IPS DF 6.9 (cell line): ENCODE results near the gene SBF2.
"Not testable (repeated sequence)": the region's sequence is repeated elsewhere in the genome, so short reads cannot be mapped to it uniquely, and the experiment has no call there.

Experiments used
- DNase-seq: peaks from one replicate; pipeline ENCODE4 v3.0.0-alpha.2; 2013; ENCODE audit warnings: low read depth, low spot score
- H3K27ac ChIP-seq: one replicate; pipeline ENCODE4 v1.5.1; 2013; ENCODE audit warnings: low read length, control low read depth
- H3K27me3 ChIP-seq: 2 replicates; pipeline ENCODE4 v1.6.1; 2013; ENCODE audit warnings: mild to moderate bottlenecking, low read length; ENCODE audit not compliant: control insufficient read depth, insufficient read depth
- H3K36me3 ChIP-seq: 2 replicates; pipeline ENCODE4 v1.6.1; 2013; ENCODE audit warnings: low read length; ENCODE audit not compliant: control insufficient read depth, insufficient read depth
- H3K4me1 ChIP-seq: 2 replicates; pipeline ENCODE4 v1.6.1; 2013; ENCODE audit warnings: low read length; ENCODE audit not compliant: control insufficient read depth, insufficient read depth
- H3K4me3 ChIP-seq: 2 replicates; pipeline ENCODE4 v1.5.1; 2013; ENCODE audit warnings: mild to moderate bottlenecking, low read length
- H3K9me3 ChIP-seq: 2 replicates; pipeline ENCODE4 v1.6.1; 2013; ENCODE audit warnings: low read length, inconsistent platforms; ENCODE audit not compliant: control insufficient read depth, insufficient read depth
- WGBS: extraction: QIAGEN DNeasy Blood & Tissue Kit; methylation state at CpG from one replicate; pipeline ENCODE4 v1.1.7; 2013; ENCODE audit warnings: mixed read lengths, missing lambda C conversion rate; ENCODE audit not compliant: insufficient read length, insufficient coverage; 5-methylcytosine and 5-hydroxymethylcytosine counted together

Gene SBF2

GRCh38 chr11:10017911-10018310 lies 276.1 kb downstream of the SBF2 start:
- no peak for DNase-seq
- H3K9me3 ChIP-seq, result no peaks in the 10 kb centered on the region
- H3K27me3 ChIP-seq, result no peaks in the 10 kb centered on the region; the same call in 1 of the 2 replicates
- no peaks in the 10 kb centered on the region for H3K4me1 ChIP-seq
- H3K4me3 ChIP-seq, result no peak overlapping the region
- H3K27ac ChIP-seq, result no peak overlapping the region
- WGBS, result no CpG with 5 or more reads among the region's 1 CpG
- H3K36me3 ChIP-seq, result no peaks in the 10 kb centered on the region

GRCh38 chr11:10017050-10017449 lies 277.0 kb downstream of the SBF2 start:
- Histone ChIP-seq H3K27me3 (no peaks in the 10 kb centered on the region; the same call in 1 of the 2 replicates), H3K9me3 (no peaks in the 10 kb centered on the region), H3K27ac (no peak overlapping the region), H3K4me1 (no peaks in the 10 kb centered on the region), H3K36me3 (no peaks in the 10 kb centered on the region), H3K4me3 (no peak overlapping the region)
- DNase-seq, result no peak
- no CpG with 5 or more reads among the region's 1 CpG for whole genome bisulfite sequencing

- Histone ChIP-seq H3K4me3 (no peak overlapping the region), H3K9me3 (peaks cover 3% of the 10 kb centered on the region; the same call in 1 of the 2 replicates), H3K27me3 (no peaks in the 10 kb centered on the region; the same call in 1 of the 2 replicates), H3K4me1 (no peaks in the 10 kb centered on the region), H3K27ac (no peak overlapping the region), H3K36me3 (no peaks in the 10 kb centered on the region)
- DNase-seq, result no peak
- no CpG with 5 or more reads among the region's 3 CpGs for WGBS
Measured at GRCh38 chr11:10012068-10012467, 282.0 kb downstream of the SBF2 start.

GRCh38 chr11:10005955-10006525 lies 288.0 kb downstream of the SBF2 start:
- DNase-seq, result no peak
- Histone ChIP-seq H3K36me3 (no peaks in the 10 kb centered on the region), H3K9me3 (peaks cover 3% of the 10 kb centered on the region; the same call in 1 of the 2 replicates), H3K27me3 (no peaks in the 10 kb centered on the region), H3K27ac (no peak overlapping the region), H3K4me3 (no peak overlapping the region), H3K4me1 (no peaks in the 10 kb centered on the region)
- no CpG with 5 or more reads among the region's 5 CpGs for whole genome bisulfite sequencing

- DNase-seq, result no peak
- peaks cover 3% of the 10 kb centered on the region; the same call in 1 of the 2 replicates for H3K9me3 ChIP-seq
- no peaks in the 10 kb centered on the region for H3K4me1 ChIP-seq
- H3K27me3 ChIP-seq, result no peaks in the 10 kb centered on the region
- whole genome bisulfite sequencing, result no CpG with 5 or more reads among the region's 1 CpG
- H3K36me3 ChIP-seq, result no peaks in the 10 kb centered on the region
- H3K27ac ChIP-seq, result no peak overlapping the region
- H3K4me3 ChIP-seq, result no peak overlapping the region
Measured at GRCh38 chr11:10004526-10005113, 289.4 kb downstream of the SBF2 start.

GRCh38 chr11:10002221-10002620 lies 291.8 kb downstream of the SBF2 start:
- no peak overlapping the region for H3K4me3 ChIP-seq
- no peak for DNase-seq
- H3K9me3 ChIP-seq, result no peaks in the 10 kb centered on the region
- WGBS, result no CpG with 5 or more reads among the region's 1 CpG
- H3K4me1 ChIP-seq, result no peaks in the 10 kb centered on the region
- no peaks in the 10 kb centered on the region for H3K27me3 ChIP-seq
- H3K36me3 ChIP-seq, result no peaks in the 10 kb centered on the region
- no peak overlapping the region for H3K27ac ChIP-seq

GRCh38 chr11:9992306-9992705 lies 301.7 kb downstream of the SBF2 start:
- Histone ChIP-seq H3K9me3 (no peaks in the 10 kb centered on the region), H3K27ac (no peak overlapping the region), H3K4me1 (no peaks in the 10 kb centered on the region), H3K36me3 (no peaks in the 10 kb centered on the region), H3K27me3 (no peaks in the 10 kb centered on the region), H3K4me3 (no peak overlapping the region)
- no peak for DNase-seq
- WGBS, result no CpG with 5 or more reads among the region's 3 CpGs

- no peaks in the 10 kb centered on the region for H3K4me1 ChIP-seq
- H3K4me3 ChIP-seq, result no peak overlapping the region
- H3K9me3 ChIP-seq, result no peaks in the 10 kb centered on the region
- no peaks in the 10 kb centered on the region for H3K27me3 ChIP-seq
- H3K27ac ChIP-seq, result no peak overlapping the region
- no CpG with 5 or more reads among the region's 4 CpGs for WGBS
- DNase-seq, result no peak
- no peaks in the 10 kb centered on the region for H3K36me3 ChIP-seq
Measured at GRCh38 chr11:9990221-9990973, 303.6 kb downstream of the SBF2 start.

GRCh38 chr11:9987303-9987702 lies 306.7 kb downstream of the SBF2 start:
- H3K36me3 ChIP-seq, H3K9me3 ChIP-seq, DNase-seq, H3K27me3 ChIP-seq, H3K4me3 ChIP-seq, H3K4me1 ChIP-seq, H3K27ac ChIP-seq: not testable (repeated sequence)
- WGBS, result no CpG with 5 or more reads among the region's 4 CpGs

GRCh38 chr11:9982796-9983579 lies 311.0 kb downstream of the SBF2 start:
- no CpG with 5 or more reads among the region's 16 CpGs for WGBS
- DNase-seq, result no peak
- H3K27ac ChIP-seq, result no peak overlapping the region

More at GRCh38 chr11:9982796-9983579, 311.0 kb downstream of the SBF2 start:
- Histone ChIP-seq H3K4me3 (no peak overlapping the region), H3K4me1 (no peaks in the 10 kb centered on the region), H3K36me3 (no peaks in the 10 kb centered on the region), H3K27me3 (no peaks in the 10 kb centered on the region), H3K9me3 (no peaks in the 10 kb centered on the region)
